Measurements from ENCODE around the gene ZNF491.
"Not testable (repeated sequence)": the region's sequence is repeated elsewhere in the genome, so short reads cannot be mapped to it uniquely, and the experiment has no call there.

The ZNF491 gene

DNA sequence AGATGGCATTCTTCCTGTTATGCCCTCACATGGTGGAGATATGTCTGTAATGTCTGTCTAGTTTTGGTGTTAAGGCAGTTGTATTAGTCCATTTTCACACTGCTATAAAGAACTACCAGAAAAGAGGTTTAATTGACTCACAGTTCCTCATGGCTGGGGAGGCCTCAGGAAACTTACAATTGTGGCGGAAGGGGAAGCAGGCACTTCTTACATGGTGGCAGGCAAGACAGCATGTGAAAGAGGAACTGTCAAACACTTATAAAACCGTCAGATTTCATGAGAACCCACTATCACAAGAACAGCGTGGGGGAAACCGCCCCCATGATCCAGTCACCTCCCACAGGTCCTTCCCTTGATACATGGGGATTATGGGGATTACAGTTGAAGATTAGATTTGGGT is 28.3 kb upstream of the ZNF491 start:
- H3K4me1 ChIP-seq (ENCODE audit: low read length): peaks cover 12% of the 10 kb centered on the region
- peaks cover 34% of the 10 kb centered on the region for H3K9me3 ChIP-seq (ENCODE audit: insufficient read depth, low read length)
- no peaks in the 10 kb centered on the region for H3K27me3 ChIP-seq (ENCODE audit: low read depth, low read length)
- no peaks in the 10 kb centered on the region for H4K20me1 ChIP-seq (ENCODE audit: insufficient read depth, low read length)
- peaks cover 32% of the 10 kb centered on the region for H3K79me2 ChIP-seq (ENCODE audit: low read length)
- TF ChIP-seq, protein P1, sequence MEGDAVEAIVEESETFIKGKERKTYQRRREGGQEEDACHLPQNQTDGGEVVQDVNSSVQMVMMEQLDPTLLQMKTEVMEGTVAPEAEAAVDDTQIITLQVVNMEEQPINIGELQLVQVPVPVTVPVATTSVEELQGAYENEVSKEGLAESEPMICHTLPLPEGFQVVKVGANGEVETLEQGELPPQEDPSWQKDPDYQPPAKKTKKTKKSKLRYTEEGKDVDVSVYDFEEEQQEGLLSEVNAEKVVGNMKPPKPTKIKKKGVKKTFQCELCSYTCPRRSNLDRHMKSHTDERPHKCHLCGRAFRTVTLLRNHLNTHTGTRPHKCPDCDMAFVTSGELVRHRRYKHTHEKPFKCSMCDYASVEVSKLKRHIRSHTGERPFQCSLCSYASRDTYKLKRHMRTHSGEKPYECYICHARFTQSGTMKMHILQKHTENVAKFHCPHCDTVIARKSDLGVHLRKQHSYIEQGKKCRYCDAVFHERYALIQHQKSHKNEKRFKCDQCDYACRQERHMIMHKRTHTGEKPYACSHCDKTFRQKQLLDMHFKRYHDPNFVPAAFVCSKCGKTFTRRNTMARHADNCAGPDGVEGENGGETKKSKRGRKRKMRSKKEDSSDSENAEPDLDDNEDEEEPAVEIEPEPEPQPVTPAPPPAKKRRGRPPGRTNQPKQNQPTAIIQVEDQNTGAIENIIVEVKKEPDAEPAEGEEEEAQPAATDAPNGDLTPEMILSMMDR (IDR thresholded peaks at IDR 0.05; ENCODE audit: low read depth, low read length): no peak
- no peak for TF ChIP-seq EZH2phosphoT487 (IDR thresholded peaks at IDR 0.05; ENCODE audit: low read depth)
- H3K36me3 ChIP-seq (replicated peaks; ENCODE audit: low read depth, low read length): peaks cover 45% of the 10 kb centered on the region
- H2AFZ ChIP-seq (ENCODE audit: low read depth, low read length): no peak overlapping the region
- no peak overlapping the region for H3K27ac ChIP-seq (ENCODE audit: low read length)
- no peak overlapping the region for H3K4me2 ChIP-seq (ENCODE audit: low read length)
- H3K9ac ChIP-seq (ENCODE audit: low read length): no peak overlapping the region
- no peak overlapping the region for H3K4me3 ChIP-seq (ENCODE audit: low read length)

DNA sequence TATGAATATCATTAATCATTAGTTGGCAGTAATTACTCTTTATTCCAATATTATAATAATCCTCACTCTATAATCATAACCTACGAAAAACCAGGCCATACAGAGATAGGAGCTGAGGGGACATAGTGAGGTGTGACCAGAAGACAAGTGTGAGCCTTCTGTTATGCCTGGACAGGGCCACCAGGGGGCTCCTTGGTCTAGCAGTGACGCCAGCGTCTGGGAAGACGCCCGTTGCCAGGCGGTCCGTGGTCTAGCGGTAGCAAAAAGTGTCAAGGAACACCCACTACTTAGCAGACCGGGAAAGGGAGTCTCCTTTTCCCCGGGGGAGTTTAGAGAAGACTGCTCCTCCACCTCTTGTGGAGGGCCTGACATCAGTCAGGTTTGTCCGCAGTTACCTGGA is 26.8 kb upstream of the ZNF491 start:
- H2AFZ ChIP-seq (ENCODE audit: low read depth, low read length); H3K27ac ChIP-seq (ENCODE audit: low read length); H3K4me2 ChIP-seq (ENCODE audit: low read length); H4K20me1 ChIP-seq (ENCODE audit: insufficient read depth, low read length); H3K4me1 ChIP-seq (ENCODE audit: low read length); H3K27me3 ChIP-seq (ENCODE audit: low read depth, low read length); H3K4me3 ChIP-seq (ENCODE audit: low read length); H3K9ac ChIP-seq (ENCODE audit: low read length): not testable (repeated sequence)
- Histone ChIP-seq H3K79me2 (ENCODE audit: low read length) (peaks cover 34% of the 10 kb centered on the region), H3K36me3 (replicated peaks; ENCODE audit: low read depth, low read length) (peaks cover 56% of the 10 kb centered on the region), H3K9me3 (ENCODE audit: insufficient read depth, low read length) (peaks cover 47% of the 10 kb centered on the region)

DNA sequence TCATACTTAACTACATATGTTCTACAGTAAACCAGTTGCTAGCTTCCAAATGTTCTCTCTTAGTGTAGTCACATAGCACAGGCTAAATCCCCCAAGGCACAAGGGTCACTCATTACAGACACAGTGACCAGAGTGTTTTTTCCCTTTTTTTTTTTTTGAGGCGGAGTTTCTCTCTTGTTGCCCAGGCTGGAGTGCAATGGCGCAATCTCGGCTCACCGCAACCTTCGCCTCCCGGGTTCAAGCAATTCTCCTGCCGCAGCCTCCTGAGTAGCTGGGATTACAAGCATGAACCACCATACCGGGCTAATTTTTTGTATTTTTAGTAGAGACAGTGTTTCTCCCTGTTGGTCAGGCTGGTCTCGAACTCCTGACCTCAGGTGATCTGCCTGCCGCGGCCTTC is 21.7 kb upstream of the ZNF491 start:
- not testable (repeated sequence) for H3K4me3 ChIP-seq (ENCODE audit: low read length); H3K9ac ChIP-seq (ENCODE audit: low read length); H3K79me2 ChIP-seq (ENCODE audit: low read length); H3K4me1 ChIP-seq (ENCODE audit: low read length); H4K20me1 ChIP-seq (ENCODE audit: insufficient read depth, low read length); H3K4me2 ChIP-seq (ENCODE audit: low read length); H2AFZ ChIP-seq (ENCODE audit: low read depth, low read length); H3K27me3 ChIP-seq (ENCODE audit: low read depth, low read length); H3K27ac ChIP-seq (ENCODE audit: low read length)
- Histone ChIP-seq H3K9me3 (ENCODE audit: insufficient read depth, low read length) (peaks cover 65% of the 10 kb centered on the region), H3K36me3 (replicated peaks; ENCODE audit: low read depth, low read length) (peaks cover 79% of the 10 kb centered on the region)

DNA sequence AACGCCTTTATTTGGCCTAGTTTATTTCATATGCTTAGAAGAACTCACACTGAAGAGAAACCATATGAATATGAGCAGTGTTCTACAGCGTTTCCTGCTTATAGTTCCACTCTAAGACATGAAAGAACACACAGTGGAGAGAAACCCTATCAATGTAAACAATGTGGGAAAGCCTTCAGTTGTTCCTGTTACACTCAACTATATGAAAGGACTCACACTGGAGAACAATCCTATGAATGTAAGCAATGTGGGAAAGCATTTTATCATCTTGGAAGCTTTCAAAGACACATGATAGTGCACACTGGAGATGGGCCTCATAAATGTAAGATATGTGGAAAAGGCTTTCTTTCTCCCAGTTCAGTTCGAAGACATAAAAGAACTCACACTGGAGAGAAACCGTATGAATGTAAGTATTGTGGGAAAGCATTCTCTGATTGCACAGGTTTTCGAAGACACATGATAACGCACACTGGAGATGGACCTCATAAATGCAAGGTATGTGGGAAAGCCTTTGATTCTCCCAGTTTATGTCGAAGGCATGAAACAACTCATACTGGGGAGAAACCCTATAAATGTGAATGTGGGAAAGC is 17.8 kb upstream of the ZNF491 start:
- TF ChIP-seq EZH2phosphoT487 (IDR thresholded peaks at IDR 0.05; ENCODE audit: low read depth): no peak
- TF ChIP-seq, protein P1 (IDR thresholded peaks at IDR 0.05; ENCODE audit: low read depth, low read length): no peak
- no peaks in the 10 kb centered on the region for H4K20me1 ChIP-seq (ENCODE audit: insufficient read depth, low read length)
- H3K4me1 ChIP-seq (ENCODE audit: low read length): peaks cover 12% of the 10 kb centered on the region
- H3K4me3 ChIP-seq (ENCODE audit: low read length): no peak overlapping the region
- no peak overlapping the region for H3K4me2 ChIP-seq (ENCODE audit: low read length)
- H3K27me3 ChIP-seq (ENCODE audit: low read depth, low read length): no peaks in the 10 kb centered on the region
- H3K27ac ChIP-seq (ENCODE audit: low read length): no peak overlapping the region
- no peak overlapping the region for H3K9ac ChIP-seq (ENCODE audit: low read length)
- no peak overlapping the region for H2AFZ ChIP-seq (ENCODE audit: low read depth, low read length)
- H3K9me3 ChIP-seq (ENCODE audit: insufficient read depth, low read length): peaks cover 76% of the 10 kb centered on the region
- no peaks in the 10 kb centered on the region for H3K79me2 ChIP-seq (ENCODE audit: low read length)
- H3K36me3 ChIP-seq (replicated peaks; ENCODE audit: low read depth, low read length): peaks cover 89% of the 10 kb centered on the region

DNA sequence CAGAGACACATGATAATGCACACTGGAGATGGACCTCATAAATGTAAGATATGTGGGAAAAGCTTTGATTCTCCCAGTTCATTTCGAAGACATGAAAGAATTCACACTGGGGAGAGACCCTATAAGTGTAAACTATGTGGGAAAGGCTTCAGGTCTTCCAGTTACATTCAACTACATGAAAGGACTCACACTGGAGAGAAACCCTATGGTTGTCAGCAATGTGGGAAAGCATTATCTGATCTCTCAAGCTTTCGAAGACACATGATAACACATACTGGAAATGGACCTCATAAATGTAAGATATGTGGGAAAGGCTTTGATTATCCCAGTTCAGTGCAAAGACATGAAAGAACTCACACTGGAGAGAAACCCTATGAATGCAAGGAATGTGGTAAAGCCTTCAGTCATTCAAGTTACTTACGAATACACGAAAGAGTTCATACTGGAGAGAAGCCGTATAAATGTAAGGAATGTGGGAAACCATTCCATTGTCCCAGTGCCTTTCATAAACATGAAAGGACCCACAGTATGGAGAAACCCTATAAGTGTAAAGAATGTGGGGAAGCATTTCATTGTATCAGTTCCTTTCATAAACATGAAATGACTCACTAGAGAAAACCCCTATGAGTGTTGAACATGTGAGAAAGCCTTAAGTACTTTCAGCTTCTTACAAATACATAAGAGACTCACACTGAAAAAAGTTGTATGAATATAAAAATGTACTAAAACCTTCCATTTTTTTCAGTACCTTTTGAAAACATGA is 16.8 kb upstream of the ZNF491 start:
- Histone ChIP-seq H4K20me1 (ENCODE audit: insufficient read depth, low read length) (no peaks in the 10 kb centered on the region), H2AFZ (ENCODE audit: low read depth, low read length) (no peak overlapping the region), H3K4me3 (ENCODE audit: low read length) (no peak overlapping the region), H3K27ac (ENCODE audit: low read length) (peak overlapping the region; percentile 78), H3K9ac (ENCODE audit: low read length) (no peak overlapping the region), H3K4me2 (ENCODE audit: low read length) (no peak overlapping the region), H3K79me2 (ENCODE audit: low read length) (no peaks in the 10 kb centered on the region), H3K9me3 (ENCODE audit: insufficient read depth, low read length) (peaks cover 66% of the 10 kb centered on the region), H3K27me3 (ENCODE audit: low read depth, low read length) (no peaks in the 10 kb centered on the region), H3K36me3 (replicated peaks; ENCODE audit: low read depth, low read length) (peaks cover 87% of the 10 kb centered on the region), H3K4me1 (ENCODE audit: low read length) (peaks cover 12% of the 10 kb centered on the region)
- TF ChIP-seq EZH2phosphoT487 (IDR thresholded peaks at IDR 0.05; ENCODE audit: low read depth): no peak
- TF ChIP-seq, protein P1 (IDR thresholded peaks at IDR 0.05; ENCODE audit: low read depth, low read length): no peak

All from OCI-LY3 (cell line).